Measurements from ENCODE around the gene UIMC1.

DNA sequence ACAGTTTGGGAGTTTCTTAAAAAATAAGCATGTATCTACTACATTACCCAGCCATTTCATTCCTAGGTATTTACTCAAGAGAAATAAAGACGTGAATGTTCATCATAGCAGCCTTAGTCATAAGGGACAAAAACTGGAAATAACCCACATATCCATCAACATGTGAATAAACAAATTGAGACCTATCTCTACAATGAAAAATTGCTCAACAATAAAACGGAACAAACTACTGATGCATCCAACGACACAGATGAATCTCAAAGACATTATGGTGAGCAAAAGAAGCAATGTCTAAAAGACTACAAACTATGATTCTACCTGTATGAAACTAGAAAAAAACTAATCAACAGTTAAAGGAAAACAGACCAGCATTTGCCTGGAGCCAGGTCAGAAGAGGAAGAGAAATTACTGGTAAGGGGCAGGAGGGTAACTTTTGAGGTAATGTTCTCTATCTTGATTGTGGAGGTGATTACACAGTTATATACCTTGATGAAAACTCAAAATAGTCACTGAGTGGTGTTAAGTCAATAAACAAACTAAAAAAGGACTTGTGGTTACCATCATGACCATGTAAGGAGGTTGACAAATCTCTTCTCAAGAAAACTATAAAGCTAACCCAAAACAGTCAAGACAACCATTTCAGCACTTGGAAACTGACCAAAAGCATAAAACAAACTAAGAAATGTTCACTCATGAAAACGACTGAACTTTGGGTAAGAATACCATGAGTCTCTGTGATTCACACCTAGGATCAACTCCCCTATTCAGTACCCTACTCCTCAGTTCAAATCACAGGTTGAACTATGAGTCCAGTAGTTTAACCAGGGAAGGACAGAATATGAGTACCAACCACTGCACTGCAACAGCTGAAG is 10.4 kb downstream of the UIMC1 start:
- TF ChIP-seq EZH2 (IDR thresholded peaks at IDR 0.05; ENCODE audit: insufficient read depth, low read length) = no peak
- TF ChIP-seq, protein P1, sequence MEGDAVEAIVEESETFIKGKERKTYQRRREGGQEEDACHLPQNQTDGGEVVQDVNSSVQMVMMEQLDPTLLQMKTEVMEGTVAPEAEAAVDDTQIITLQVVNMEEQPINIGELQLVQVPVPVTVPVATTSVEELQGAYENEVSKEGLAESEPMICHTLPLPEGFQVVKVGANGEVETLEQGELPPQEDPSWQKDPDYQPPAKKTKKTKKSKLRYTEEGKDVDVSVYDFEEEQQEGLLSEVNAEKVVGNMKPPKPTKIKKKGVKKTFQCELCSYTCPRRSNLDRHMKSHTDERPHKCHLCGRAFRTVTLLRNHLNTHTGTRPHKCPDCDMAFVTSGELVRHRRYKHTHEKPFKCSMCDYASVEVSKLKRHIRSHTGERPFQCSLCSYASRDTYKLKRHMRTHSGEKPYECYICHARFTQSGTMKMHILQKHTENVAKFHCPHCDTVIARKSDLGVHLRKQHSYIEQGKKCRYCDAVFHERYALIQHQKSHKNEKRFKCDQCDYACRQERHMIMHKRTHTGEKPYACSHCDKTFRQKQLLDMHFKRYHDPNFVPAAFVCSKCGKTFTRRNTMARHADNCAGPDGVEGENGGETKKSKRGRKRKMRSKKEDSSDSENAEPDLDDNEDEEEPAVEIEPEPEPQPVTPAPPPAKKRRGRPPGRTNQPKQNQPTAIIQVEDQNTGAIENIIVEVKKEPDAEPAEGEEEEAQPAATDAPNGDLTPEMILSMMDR (IDR thresholded peaks at IDR 0.05; ENCODE audit: insufficient read depth, low read depth, low read length) = no peak
